Naive thymus-derived CD4-positive, alpha-beta T cell (primary cell): ENCODE data around the gene OTX1. TPM values are rescaled to one million over a fixed set of nuclear protein-coding genes. Genes with fewer than 3 reads are reported as not detected.
A peak's percentile ranks its signal among the peaks of the same experiment; 100 is the strongest.

Source experiments
- ATAC-seq: fragments of 150-1000 bp; cut with Tn5 transposase; 2 replicates; pipeline ENCODE4 v1.10.0; 2021; ENCODE audit warnings: mild to moderate bottlenecking, moderate library complexity
- CTCF ChIA-PET: fragments of 350-600 bp; sonication (Branson Sonifier 250); formaldehyde crosslinking; loops from one replicate; lab custom pipeline; 2021; ENCODE audit warnings: antibody characterized with exemption; lab: Charles Lee
- POLR2A ChIA-PET: fragments of 350-600 bp; sonication (Branson Sonifier 250); formaldehyde crosslinking; loops from one replicate; lab custom pipeline; 2021; ENCODE audit warnings: antibody characterized with exemption, inconsistent platforms; lab: Charles Lee
- DNase-seq, 9 donors: peaks; one replicate each; pipeline versions ENCODE4 v3.0.0 to v3.0.0-alpha.2; 2020 to 2022; ENCODE audit warnings: mixed read lengths in 1 of 9
- H3K27ac ChIP-seq: one replicate; pipeline ENCODE4 v1.7.0; 2013; ENCODE audit warnings: mild to moderate bottlenecking, low read depth, low read length, moderate library complexity
- H3K27me3 ChIP-seq, 2 donors: one replicate each; pipeline ENCODE4 v1.7.0; 2013; ENCODE audit warnings: low read length in 2 of 2, mild to moderate bottlenecking in 2 of 2, moderate library complexity in 2 of 2; ENCODE audit not compliant: control insufficient read depth in 2 of 2, insufficient read depth in 2 of 2
- H3K36me3 ChIP-seq, 3 experiments: 1 replicate in 2 of 3; 2 replicates in 1 of 3; pipeline ENCODE4 v1.7.0; 2013; ENCODE audit warnings: low read length in 3 of 3, mild to moderate bottlenecking in 3 of 3, moderate library complexity in 1 of 3; ENCODE audit not compliant: insufficient read depth in 3 of 3, control insufficient read depth in 2 of 3
- H3K4me1 ChIP-seq, 2 donors: one replicate each; pipeline ENCODE4 v1.7.0; 2013; ENCODE audit warnings: low read length in 2 of 2, mild to moderate bottlenecking in 2 of 2, moderate library complexity in 1 of 2; ENCODE audit not compliant: control insufficient read depth in 2 of 2, insufficient read depth in 2 of 2
- H3K4me3 ChIP-seq: 2 replicates; pipeline ENCODE4 v1.7.0; 2013; ENCODE audit warnings: mild to moderate bottlenecking, low read length
- H3K9me3 ChIP-seq, 3 experiments: 1 replicate in 2 of 3; 2 replicates in 1 of 3; pipeline ENCODE4 v1.7.0; 2013; ENCODE audit warnings: low read length in 3 of 3; ENCODE audit not compliant: control insufficient read depth in 2 of 3
- H3K27ac Mint-ChIP-seq, 9 donors: one replicate each; pipeline ENCODE4 v1.8.0; 2020 to 2022; ENCODE audit warnings: mixed read lengths in 9 of 9, mild to moderate bottlenecking in 8 of 9, moderate library complexity in 5 of 9, inconsistent platforms in 2 of 9
- H3K27me3 Mint-ChIP-seq, 5 donors: one replicate each; pipeline ENCODE4 v1.8.0; 2021 to 2022; ENCODE audit warnings: mixed read lengths in 5 of 5, mild to moderate bottlenecking in 1 of 5
- H3K36me3 Mint-ChIP-seq, 5 donors: one replicate each; pipeline ENCODE4 v1.8.0; 2020 to 2022; ENCODE audit warnings: mixed read lengths in 5 of 5, mild to moderate bottlenecking in 3 of 5, inconsistent platforms in 1 of 5
- H3K4me1 Mint-ChIP-seq, 7 donors: one replicate each; pipeline ENCODE4 v1.8.0; 2020 to 2022; ENCODE audit warnings: mixed read lengths in 7 of 7, mild to moderate bottlenecking in 3 of 7, inconsistent platforms in 1 of 7
- H3K4me3 Mint-ChIP-seq, 10 donors: one replicate each; pipeline ENCODE4 v1.8.0; 2020 to 2022; ENCODE audit warnings: mild to moderate bottlenecking in 10 of 10, mixed read lengths in 10 of 10, moderate library complexity in 6 of 10, inconsistent platforms in 2 of 10
- H3K9me3 Mint-ChIP-seq, 11 donors: one replicate each; pipeline ENCODE4 v1.8.0; 2020 to 2022; ENCODE audit warnings: mixed read lengths in 11 of 11, mild to moderate bottlenecking in 4 of 11, inconsistent platforms in 1 of 11, moderate library complexity in 1 of 11
- intact Hi-C, 2 donors: fragments of 100-400 bp; cut with micrococcal nuclease; formaldehyde crosslinking; loops; one replicate each; pipeline ENCODE4 v1.15.1; 2023
- polyA plus RNA-seq, 2 donors: library from polyadenylated mRNA; unstranded; fragments of 300-500 nt; fragmentation: Illumina TruSeq; gene quantifications; one replicate each; pipeline ENCODE4 v1.2.3, GENCODE V29; 2021
- total RNA-seq, 6 experiments: library from RNA in 5 of 6; stranded (reverse) in 5 of 6; gene quantifications; 1 replicate in 5 of 6; 2 replicates in 1 of 6; pipeline ENCODE4 v1.2.3 and lab custom pipeline; 2021 to 2026

OTX1 gene
- total and polyA plus RNA-seq, 7 experiments from 2014 or later, result not detected

- Histone ChIP-seq H3K36me3 (no peaks in the 10 kb centered on the region), H3K4me1 (peaks cover 26 to 35% of the 10 kb centered on the region in 2 donors), H3K9me3 (no peaks in the 10 kb centered on the region), H3K27ac (no peak overlapping the region), H3K4me3 (peak overlapping the region; percentile 33), H3K27me3 (peaks cover 7 to 17% of the 10 kb centered on the region in 2 donors)
- intact Hi-C loops, result no loop called here
- peak overlapping the region; percentile 81 to 93 (median 86) for H3K4me3 Mint-ChIP-seq
- peaks cover 66 to 83% (median 82%) of the 10 kb centered on the region in 5 donors for H3K27me3 Mint-ChIP-seq
- peaks cover 3 to 25% (median 21%) of the 10 kb centered on the region in 5 donors for H3K36me3 Mint-ChIP-seq
- no peak for ATAC-seq
- H3K9me3 Mint-ChIP-seq, result peaks cover 0 to 11% (median 0%) of the 10 kb centered on the region in 11 donors
- ChIA-PET CTCF (no interaction called here), POLR2A (no interaction called here)
- H3K4me1 Mint-ChIP-seq, result peaks cover 36 to 77% (median 61%) of the 10 kb centered on the region in 7 donors
- DNase-seq, result no peak
- peak overlapping the region in 2 of 9 donors; percentile 52 to 69 for H3K27ac Mint-ChIP-seq
These were observed 1.2 kb upstream of the OTX1 start for GRCh38 chr2:63049211-63049969.

GRCh38 chr2:63049970-63050333 lies 678 bp upstream of the OTX1 start:
- no peaks in the 10 kb centered on the region for H3K9me3 ChIP-seq
- Mint-ChIP-seq H3K27ac (peak overlapping the region in 1 of 9 donors; percentile 69), H3K9me3 (peaks cover 0 to 11% (median 0%) of the 10 kb centered on the region in 11 donors), H3K4me1 (peaks cover 39 to 81% (median 67%) of the 10 kb centered on the region in 7 donors), H3K4me3 (peak overlapping the region; percentile 81 to 93 (median 86)), H3K36me3 (peaks cover 4 to 19% (median 15%) of the 10 kb centered on the region in 5 donors), H3K27me3 (peaks cover 66 to 87% (median 83%) of the 10 kb centered on the region in 5 donors)
- no peaks in the 10 kb centered on the region for H3K36me3 ChIP-seq
- ATAC-seq (no peak), DNase-seq (peak in 1 of 9 donors; percentile 33)
- CTCF ChIA-PET, result no interaction called here
- peaks cover 26 to 35% of the 10 kb centered on the region in 2 donors for H3K4me1 ChIP-seq
- intact Hi-C loops, result loop anchor here in 1 of 2 donors (5.0 to 10.0 kb wide), 3 partner anchors 245 to 375 kb away; partner anchors contain the start of gene EHBP1
- POLR2A ChIA-PET, result no interaction called here
- H3K27me3 ChIP-seq, result peaks cover 10 to 22% of the 10 kb centered on the region in 2 donors
- H3K27ac ChIP-seq, result no peak overlapping the region
- H3K4me3 ChIP-seq, result peak overlapping the region; percentile 33

- ATAC-seq (no peak), DNase-seq (peak in 1 of 9 donors; percentile 34)
- Histone ChIP-seq H3K27me3 (peaks cover 7 to 20% of the 10 kb centered on the region in 2 donors), H3K9me3 (no peaks in the 10 kb centered on the region), H3K27ac (no peak overlapping the region), H3K4me1 (peaks cover 26 to 35% of the 10 kb centered on the region in 2 donors), H3K4me3 (peak overlapping the region; percentile 52), H3K36me3 (no peaks in the 10 kb centered on the region)
- ChIA-PET POLR2A (no interaction called here), CTCF (no interaction called here)
- Mint-ChIP-seq H3K36me3 (peaks cover 3 to 7% (median 5%) of the 10 kb centered on the region in 5 donors), H3K9me3 (peaks cover 0 to 4% (median 0%) of the 10 kb centered on the region in 11 donors), H3K27ac (peak overlapping the region in 1 of 9 donors; percentile 49), H3K4me1 (peaks cover 47 to 80% (median 68%) of the 10 kb centered on the region in 7 donors), H3K27me3 (peaks cover 65 to 88% (median 82%) of the 10 kb centered on the region in 5 donors), H3K4me3 (peak overlapping the region; percentile 74 to 86 (median 82))
- intact Hi-C loops, result loop anchor here in 1 of 2 donors (5.0 to 10.0 kb wide), 3 partner anchors 246 to 374 kb away; partner anchors contain the start of gene EHBP1
These were observed 588 bp downstream of the OTX1 start for GRCh38 chr2:63051042-63051794.

GRCh38 chr2:63051795-63052333 lies 1.2 kb downstream of the OTX1 start:
- H3K27ac ChIP-seq, result no peak overlapping the region
- no peak overlapping the region for H3K4me3 ChIP-seq
- Mint-ChIP-seq H3K27me3 (peaks cover 65 to 88% (median 82%) of the 10 kb centered on the region in 5 donors), H3K27ac (peak overlapping the region in 1 of 9 donors; percentile 18), H3K4me3 (peak overlapping the region; percentile 12 to 86 (median 77)), H3K36me3 (peaks cover 0 to 6% (median under 1%) of the 10 kb centered on the region in 5 donors), H3K9me3 (peaks cover 0 to 4% (median 0%) of the 10 kb centered on the region in 11 donors), H3K4me1 (peaks cover 49 to 80% (median 68%) of the 10 kb centered on the region in 7 donors)
- H3K27me3 ChIP-seq, result peaks cover 7 to 20% of the 10 kb centered on the region in 2 donors
- intact Hi-C loops, result loop anchor here in 1 of 2 donors (5.0 to 10.0 kb wide), 3 partner anchors 247 to 373 kb away; partner anchors contain the start of gene EHBP1
- POLR2A ChIA-PET, result no interaction called here
- H3K4me1 ChIP-seq, result peaks cover 22 to 35% of the 10 kb centered on the region in 2 donors
- ATAC-seq (no peak), DNase-seq (no peak)
- CTCF ChIA-PET, result no interaction called here
- H3K36me3 ChIP-seq, result no peaks in the 10 kb centered on the region
- H3K9me3 ChIP-seq, result no peaks in the 10 kb centered on the region

- ChIA-PET POLR2A (no interaction called here), CTCF (no interaction called here)
- H3K36me3 ChIP-seq, result no peaks in the 10 kb centered on the region
- no peak overlapping the region for H3K27ac ChIP-seq
- Mint-ChIP-seq H3K27ac (peak overlapping the region in 1 of 9 donors; percentile 38), H3K9me3 (peaks cover 0 to 4% (median 0%) of the 10 kb centered on the region in 11 donors), H3K36me3 (peaks cover 0 to 6% (median 0%) of the 10 kb centered on the region in 5 donors), H3K4me3 (peak overlapping the region; percentile 17 to 86 (median 68)), H3K4me1 (peaks cover 50 to 82% (median 71%) of the 10 kb centered on the region in 7 donors), H3K27me3 (peaks cover 68 to 89% (median 85%) of the 10 kb centered on the region in 5 donors)
- no peaks in the 10 kb centered on the region for H3K9me3 ChIP-seq
- intact Hi-C loops, result loop anchor here in 1 of 2 donors (5.0 to 10.0 kb wide), 3 partner anchors 248 to 372 kb away; partner anchors contain the start of gene EHBP1
- ATAC-seq, result no peak
- H3K4me1 ChIP-seq, result peaks cover 15 to 35% of the 10 kb centered on the region in 2 donors
- H3K27me3 ChIP-seq, result peaks cover 7 to 20% of the 10 kb centered on the region in 2 donors
- no peak overlapping the region for H3K4me3 ChIP-seq
- DNase-seq, result no peak
These were observed 1.9 kb downstream of the OTX1 start for GRCh38 chr2:63052411-63053080.
